HG03342 (cell line): Measurements from ENCODE around the gene ALDH16A1.

ENCODE experiments used
- ATAC-seq: cut with Tn5 transposase; IDR thresholded peaks from one replicate; pipeline ENCODE4 v1.9.1; 2021; ENCODE audit warnings: mild to moderate bottlenecking, moderate library complexity; ENCODE audit not compliant: unreplicated experiment

The ALDH16A1 gene

GRCh38 chr19:49423071-49423984, 29.7 kb upstream of the ALDH16A1 start, which contains the start of gene PTH2:
Gene PTH2 (minus strand): TSS chr19:49423441. CDS start chr19:49423339, 102 bp downstream.
- no peak for ATAC-seq

- ATAC-seq = no peak
Observed at GRCh38 chr19:49423985-49424303, 29.1 kb upstream of the ALDH16A1 start.

- ATAC-seq = no peak
Observed at GRCh38 chr19:49425178-49425577, 27.8 kb upstream of the ALDH16A1 start, which contains the start of gene GFY. Gene GFY (plus strand): TSS chr19:49425388. CDS start chr19:49426431, 1,043 bp downstream.

GRCh38 chr19:49425922-49426592, 27.0 kb upstream of the ALDH16A1 start:
- no peak for ATAC-seq

GRCh38 chr19:49427339-49427738, 25.7 kb upstream of the ALDH16A1 start:
- ATAC-seq = no peak

GRCh38 chr19:49427855-49428546, 25.0 kb upstream of the ALDH16A1 start:
- ATAC-seq = no peak

GRCh38 chr19:49428547-49429451, 24.2 kb upstream of the ALDH16A1 start:
- no peak for ATAC-seq

GRCh38 chr19:49430172-49430677, 22.8 kb upstream of the ALDH16A1 start:
- no peak for ATAC-seq

GRCh38 chr19:49430678-49431329, 22.2 kb upstream of the ALDH16A1 start:
- ATAC-seq = no peak

GRCh38 chr19:49431330-49431749, 21.7 kb upstream of the ALDH16A1 start:
- ATAC-seq = no peak

- ATAC-seq = no peak
Observed at GRCh38 chr19:49432141-49433073, 20.6 kb upstream of the ALDH16A1 start.

GRCh38 chr19:49433240-49433901, 19.7 kb upstream of the ALDH16A1 start:
- ATAC-seq = no peak

GRCh38 chr19:49434907-49435583, 18.0 kb upstream of the ALDH16A1 start:
- ATAC-seq = no peak

- ATAC-seq = no peak
Observed at GRCh38 chr19:49435670-49436069, 17.4 kb upstream of the ALDH16A1 start.

- no peak for ATAC-seq
Observed at GRCh38 chr19:49436381-49437017, 16.5 kb upstream of the ALDH16A1 start.

GRCh38 chr19:49437231-49437630, 15.8 kb upstream of the ALDH16A1 start:
- no peak for ATAC-seq

GRCh38 chr19:49438261-49438660, 14.8 kb upstream of the ALDH16A1 start:
- ATAC-seq = no peak
